ENCODE data around the gene PLIN4.

PLIN4 gene

GRCh38 chr19:4472174-4472974 is 45.9 kb downstream of the PLIN4 start, which contains the start of gene HDGFL2:
TSS of gene HDGFL2 (plus strand) at chr19:4472297. CDS start at chr19:4472351, 54 bp downstream.
- no peak for TF ChIP-seq TARDBP (IDR thresholded peaks at IDR 0.05)
- no peak for TF ChIP-seq CTBP1 (IDR thresholded peaks at IDR 0.05; ENCODE audit: borderline replicate concordance)
- no peak for TF ChIP-seq SP1 (IDR thresholded peaks at IDR 0.05)
- TF ChIP-seq ELF4 (IDR thresholded peaks at IDR 0.05) = no peak
- TF ChIP-seq PKNOX1 (IDR thresholded peaks at IDR 0.05) = no peak
- DNase-seq (ENCODE audit: extremely low spot score) = no peak
- ChIA-PET CTCF (interaction anchor here (1.0 to 1.7 kb wide), 3 partner anchors 52 to 164 kb away, joined by 5 to 6 read pairs (median 5); no protein-coding TSS in a partner anchor), POLR2A (interaction anchor here (1.2 to 2.2 kb wide), 4 partner anchors 15 to 53 kb away, joined by 3 to 20 read pairs (median 6); partner anchors contain the start of gene UBXN6)

- TF ChIP-seq NFRKB (IDR thresholded peaks at IDR 0.05) (no peak), L3MBTL2 (conservative IDR thresholded peaks at IDR 0.05) (no peak; the same call in 1 of the 2 replicates), BHLHE40 (IDR thresholded peaks at IDR 0.05; ENCODE audit: borderline replicate concordance) (no peak), SP1 (IDR thresholded peaks at IDR 0.05) (no peak; the same call in 1 of the 2 replicates), ELF4 (IDR thresholded peaks at IDR 0.05) (no peak), PKNOX1 (IDR thresholded peaks at IDR 0.05) (peak; percentile 100)
- DNase-seq (ENCODE audit: extremely low spot score) = peak; percentile 95
- ChIA-PET POLR2A (interaction anchor here (0.6 to 2.2 kb wide), 17 partner anchors 8 to 709 kb away, joined by 3 to 20 read pairs (median 4); partner anchors contain the start of genes CHAF1A, LRG1, MRPL54 and PLIN5), CTCF (interaction anchor here (1.0 to 1.7 kb wide), 4 partner anchors 52 to 165 kb away, joined by 4 to 6 read pairs (median 5); no protein-coding TSS in a partner anchor)
Measured at GRCh38 chr19:4471403-4472173, 46.7 kb downstream of the PLIN4 start.

- no peak for DNase-seq (ENCODE audit: extremely low spot score)
- TF ChIP-seq PKNOX1 (IDR thresholded peaks at IDR 0.05) (no peak), BHLHE40 (IDR thresholded peaks at IDR 0.05; ENCODE audit: borderline replicate concordance) (no peak), SUZ12 (IDR thresholded peaks at IDR 0.05) (no peak), ZNF384 (IDR thresholded peaks at IDR 0.05) (no peak), TARDBP (IDR thresholded peaks at IDR 0.05) (no peak), CTBP1 (IDR thresholded peaks at IDR 0.05; ENCODE audit: borderline replicate concordance) (no peak), FOXM1 (IDR thresholded peaks at IDR 0.05; ENCODE audit: borderline replicate concordance) (no peak), LEF1 (IDR thresholded peaks at IDR 0.05; ENCODE audit: borderline replicate concordance) (no peak), FOXA1 (IDR thresholded peaks at IDR 0.05) (no peak), L3MBTL2 (conservative IDR thresholded peaks at IDR 0.05) (no peak), ARNT (IDR thresholded peaks at IDR 0.05) (no peak), NFRKB (IDR thresholded peaks at IDR 0.05) (no peak), FOXK2 (IDR thresholded peaks at IDR 0.05) (no peak), SP1 (IDR thresholded peaks at IDR 0.05) (no peak)
- ChIA-PET POLR2A (no interaction called here), CTCF (no interaction called here)
Measured at GRCh38 chr19:4467835-4468234, 50.5 kb downstream of the PLIN4 start.

- ChIA-PET POLR2A (no interaction called here), CTCF (no interaction called here)
- 0 out of 2 replicates have a peak, but pooled peaks have one; percentile 23 for TF ChIP-seq ZNF384 (IDR thresholded peaks at IDR 0.05)
- TF ChIP-seq FOXM1 (IDR thresholded peaks at IDR 0.05; ENCODE audit: borderline replicate concordance) = no peak
- no peak for TF ChIP-seq CTBP1 (IDR thresholded peaks at IDR 0.05; ENCODE audit: borderline replicate concordance)
- DNase-seq (ENCODE audit: extremely low spot score) = no peak
Measured at GRCh38 chr19:4464815-4465581, 53.3 kb downstream of the PLIN4 start.

GRCh38 chr19:4457654-4458395 is 60.5 kb downstream of the PLIN4 start, which contains the start of gene UBXN6:
TSS of gene UBXN6 (minus strand) at chr19:4457794. CDS start at chr19:4457697, 97 bp downstream.
- TF ChIP-seq ZNF384 (IDR thresholded peaks at IDR 0.05) (peak; percentile 93), HDGF (IDR thresholded peaks at IDR 0.05; ENCODE audit: borderline replicate concordance) (no peak), FOXA1 (IDR thresholded peaks at IDR 0.05) (no peak), SP1 (IDR thresholded peaks at IDR 0.05) (no peak), LEF1 (IDR thresholded peaks at IDR 0.05; ENCODE audit: borderline replicate concordance) (no peak), FOXM1 (IDR thresholded peaks at IDR 0.05; ENCODE audit: borderline replicate concordance) (no peak), TARDBP (IDR thresholded peaks at IDR 0.05) (no peak)
- peak; percentile 92 for DNase-seq (ENCODE audit: extremely low spot score)
- ChIA-PET POLR2A (interaction anchor here (1.0 to 2.8 kb wide), 2 partner anchors 13 to 55 kb away, joined by 3 to 20 read pairs; partner anchors contain the start of genes CHAF1A and HDGFL2), CTCF (no interaction called here)

Measured in HEK293T (cell line).